A673 (cell line): ENCODE results near the gene PCLO.

Source experiments
- CTCF ChIP-seq: fragments of 300-800, 200-600 bp; sonication (generic); conservative IDR thresholded peaks from 2 replicates; pipeline ENCODE4 v1.5.1; 2017; ENCODE audit warnings: low read depth, mild to moderate bottlenecking, antibody characterized with exemption, low read length, moderate library complexity, mixed read lengths
- EZH2 ChIP-seq: fragments of 200-600 bp; sonication (generic); IDR thresholded peaks from 2 replicates; pipeline ENCODE4 v1.6.1; 2017; ENCODE audit warnings: borderline replicate concordance, low read depth, mild to moderate bottlenecking, mixed read lengths, antibody characterized with exemption, low read length; ENCODE audit not compliant: poor library complexity, severe bottlenecking

DNA sequence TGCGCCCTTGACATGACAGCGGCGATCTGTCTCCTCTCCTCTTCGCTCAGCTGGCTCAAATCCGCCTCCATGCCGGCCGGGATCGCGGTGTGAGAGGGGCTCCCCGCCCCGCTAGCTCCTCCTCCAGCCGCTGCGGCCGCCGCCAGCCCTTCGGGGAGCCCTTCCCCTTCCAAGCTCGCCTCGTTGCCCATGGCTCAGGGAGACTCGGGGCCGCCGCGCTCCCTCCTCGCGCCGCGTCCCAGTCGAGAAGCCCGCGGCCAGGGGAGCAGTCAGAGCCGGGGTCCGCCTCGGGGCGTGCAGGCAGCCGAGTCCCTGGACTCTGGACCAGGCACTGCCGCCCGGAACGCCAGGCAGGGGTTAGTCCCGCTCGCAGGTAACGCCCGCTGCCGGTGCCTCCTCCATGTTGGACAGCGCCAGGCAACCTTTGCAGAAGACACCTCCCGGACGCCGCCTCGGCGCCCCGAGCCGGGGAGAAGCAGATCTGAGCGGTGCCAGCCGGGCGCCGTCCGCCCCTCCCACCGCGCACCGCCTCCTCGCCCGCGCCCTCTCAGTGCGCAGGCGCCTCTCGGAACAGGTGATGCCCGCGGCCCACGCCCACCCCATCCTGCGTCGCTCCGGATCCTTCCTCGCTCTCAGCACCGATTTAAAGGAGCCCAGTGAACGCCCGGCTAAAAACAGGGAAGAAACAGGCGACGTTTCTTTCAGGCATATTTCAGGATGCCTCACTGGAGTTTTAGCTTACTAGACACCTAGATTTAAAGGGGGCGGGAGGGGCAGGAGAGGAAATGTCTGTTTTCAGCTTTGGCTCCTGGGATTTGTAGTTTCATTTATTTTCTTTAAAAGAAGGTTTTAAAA, at the start of gene PCLO:
- TF ChIP-seq CTCF, result no peak
- no peak for TF ChIP-seq EZH2
